ENCODE data around the gene ARID1B. TPM values are rescaled to one million over a fixed set of nuclear protein-coding genes. Genes with fewer than 3 reads are reported as not detected.

Gene ARID1B
- total RNA-seq, 1 donor from 2014 or later: 62.1 TPM

GRCh38 chr6:156841508-156841907 lies 64.3 kb downstream of the ARID1B start:
- Mint-ChIP-seq H3K36me3 (peaks cover 24% of the 10 kb centered on the region), H3K27ac (no peak overlapping the region), H3K4me1 (peaks cover 46% of the 10 kb centered on the region), H3K9me3 (no peaks in the 10 kb centered on the region), H3K27me3 (ENCODE audit: insufficient read depth, low read depth) (peaks cover 4% of the 10 kb centered on the region), H3K4me3 (no peak overlapping the region)
- TF ChIP-seq CTCF (IDR thresholded peaks at IDR 0.05) (no peak), EZH2phosphoT487 (IDR thresholded peaks at IDR 0.05) (no peak), EZH2 (IDR thresholded peaks at IDR 0.05) (no peak)
- H3K9ac ChIP-seq: no peak overlapping the region
- no peaks in the 10 kb centered on the region for H3K36me3 ChIP-seq
- no peak overlapping the region for H3K4me3 ChIP-seq
- H3K79me2 ChIP-seq (ENCODE audit: low read depth): peaks cover 100% of the 10 kb centered on the region
- no peaks in the 10 kb centered on the region for H3K27me3 ChIP-seq
- DNase-seq (ENCODE audit: low spot score): no peak
- H3K4me1 ChIP-seq: peaks cover 23% of the 10 kb centered on the region
- H3F3A ChIP-seq (ENCODE audit: low read depth): peaks cover 4% of the 10 kb centered on the region
- H3K4me2 ChIP-seq: no peak overlapping the region
- no peak overlapping the region for H3K27ac ChIP-seq
- no peak overlapping the region for H2AFZ ChIP-seq (replicated peaks)
- peaks cover 83% of the 10 kb centered on the region for H4K20me1 ChIP-seq (ENCODE audit: low read depth)
- H3K9me3 ChIP-seq (ENCODE audit: low read depth): no peaks in the 10 kb centered on the region

GRCh38 chr6:156842598-156843250 lies 65.5 kb downstream of the ARID1B start:
- peaks cover 100% of the 10 kb centered on the region for H3K79me2 ChIP-seq (ENCODE audit: low read depth)
- Mint-ChIP-seq H3K4me3 (no peak overlapping the region), H3K9me3 (no peaks in the 10 kb centered on the region), H3K36me3 (peaks cover 27% of the 10 kb centered on the region), H3K27ac (peak overlapping the region; percentile 34), H3K4me1 (peaks cover 53% of the 10 kb centered on the region), H3K27me3 (ENCODE audit: insufficient read depth, low read depth) (peaks cover 4% of the 10 kb centered on the region)
- no peak for TF ChIP-seq EZH2 (IDR thresholded peaks at IDR 0.05)
- no peak for TF ChIP-seq CTCF (IDR thresholded peaks at IDR 0.05)
- no peak for TF ChIP-seq EZH2phosphoT487 (IDR thresholded peaks at IDR 0.05)
- H3K36me3 ChIP-seq: no peaks in the 10 kb centered on the region
- DNase-seq (ENCODE audit: low spot score): no peak
- H2AFZ ChIP-seq (replicated peaks): no peak overlapping the region
- peaks cover 83% of the 10 kb centered on the region for H4K20me1 ChIP-seq (ENCODE audit: low read depth)
- H3K9me3 ChIP-seq (ENCODE audit: low read depth): no peaks in the 10 kb centered on the region
- H3K4me3 ChIP-seq: no peak overlapping the region
- H3K27me3 ChIP-seq: no peaks in the 10 kb centered on the region
- no peak overlapping the region for H3K4me2 ChIP-seq
- no peak overlapping the region for H3K9ac ChIP-seq
- no peak overlapping the region for H3K27ac ChIP-seq
- peaks cover 29% of the 10 kb centered on the region for H3K4me1 ChIP-seq
- H3F3A ChIP-seq (ENCODE audit: low read depth): peaks cover 4% of the 10 kb centered on the region

DNA sequence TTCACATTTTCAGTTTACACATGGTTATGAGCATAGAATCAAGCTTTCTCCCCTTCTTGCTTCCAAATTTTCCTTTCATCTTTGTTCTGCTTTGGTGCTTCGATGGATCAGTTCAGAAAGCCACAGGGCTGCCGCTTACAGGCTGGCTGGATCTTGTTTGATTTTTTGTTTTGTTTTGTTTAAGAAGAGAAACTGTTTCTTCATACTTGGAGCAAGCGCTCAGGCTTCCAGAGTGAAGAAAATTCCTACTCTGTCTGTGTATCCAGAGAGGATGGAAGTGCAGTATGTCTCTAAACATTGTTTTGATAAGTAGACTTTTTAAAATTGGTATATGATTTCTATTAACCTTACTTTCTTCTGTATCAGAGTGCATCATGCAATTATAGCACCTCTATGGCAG lies 66.9 kb downstream of the ARID1B start:
- DNase-seq (ENCODE audit: low spot score): no peak
- Mint-ChIP-seq H3K27ac (no peak overlapping the region), H3K4me1 (peaks cover 64% of the 10 kb centered on the region), H3K4me3 (no peak overlapping the region), H3K9me3 (no peaks in the 10 kb centered on the region), H3K27me3 (ENCODE audit: insufficient read depth, low read depth) (peaks cover 4% of the 10 kb centered on the region), H3K36me3 (peaks cover 25% of the 10 kb centered on the region)
- Histone ChIP-seq H3K4me2 (no peak overlapping the region), H3K4me3 (no peak overlapping the region), H3K27ac (no peak overlapping the region), H3F3A (ENCODE audit: low read depth) (peaks cover 4% of the 10 kb centered on the region), H3K36me3 (no peaks in the 10 kb centered on the region), H3K9ac (no peak overlapping the region), H3K79me2 (ENCODE audit: low read depth) (peaks cover 100% of the 10 kb centered on the region), H3K4me1 (peaks cover 38% of the 10 kb centered on the region), H4K20me1 (ENCODE audit: low read depth) (peaks cover 85% of the 10 kb centered on the region), H2AFZ (replicated peaks) (no peak overlapping the region), H3K9me3 (ENCODE audit: low read depth) (no peaks in the 10 kb centered on the region), H3K27me3 (no peaks in the 10 kb centered on the region)
- TF ChIP-seq CTCF (IDR thresholded peaks at IDR 0.05) (no peak), EZH2phosphoT487 (IDR thresholded peaks at IDR 0.05) (no peak), EZH2 (IDR thresholded peaks at IDR 0.05) (no peak)

All from neural progenitor cell (in vitro differentiated cells).